GM12865 (cell line): ENCODE measurements around the gene CAD.

Experiments
- DNase-seq: peaks from one replicate; pipeline ENCODE4 v3.0.0; 2010; ENCODE audit warnings: low read depth
- H3K4me3 ChIP-seq: 2 replicates; pipeline ENCODE4 v1.5.1; 2011; ENCODE audit warnings: mild to moderate bottlenecking, low read depth, low read length, control low read depth
- CTCF ChIP-seq: IDR thresholded peaks from 2 replicates; pipeline ENCODE4 v1.5.1; 2011; ENCODE audit warnings: low read length, control low read depth, low read depth, inconsistent platforms; ENCODE audit not compliant: insufficient read depth; ENCODE audit errors: missing control alignments

CAD gene

GRCh38 chr2:27280826-27281225 is 63.7 kb downstream of the CAD start:
- TF ChIP-seq CTCF: no peak
- no peak overlapping the region for H3K4me3 ChIP-seq
- no peak for DNase-seq

- no peak for TF ChIP-seq CTCF
- DNase-seq: no peak
- H3K4me3 ChIP-seq: no peak overlapping the region
Measured at GRCh38 chr2:27281442-27281841, 64.3 kb downstream of the CAD start.

GRCh38 chr2:27281855-27282559 is 64.8 kb downstream of the CAD start, which contains the start of gene TRIM54:
Gene TRIM54, plus strand, starts transcription at chr2:27282429. Its CDS starts 303 bp downstream, at chr2:27282732.
- TF ChIP-seq CTCF: no peak
- H3K4me3 ChIP-seq: no peak within 1 kb of the TSS
- DNase-seq: no peak

- DNase-seq: no peak
- no peak overlapping the region for H3K4me3 ChIP-seq
- no peak for TF ChIP-seq CTCF
Measured at GRCh38 chr2:27282892-27283291, 65.7 kb downstream of the CAD start.

- H3K4me3 ChIP-seq: no peak overlapping the region
- no peak for DNase-seq
- no peak for TF ChIP-seq CTCF
Measured at GRCh38 chr2:27284996-27285395, 67.8 kb downstream of the CAD start.

GRCh38 chr2:27285481-27285880 is 68.3 kb downstream of the CAD start:
- no peak for TF ChIP-seq CTCF
- H3K4me3 ChIP-seq: no peak overlapping the region

GRCh38 chr2:27288610-27289009 is 71.4 kb downstream of the CAD start:
- H3K4me3 ChIP-seq: no peak overlapping the region
- DNase-seq: no peak
- no peak for TF ChIP-seq CTCF

More at GRCh38 chr2:27285481-27285880, 68.3 kb downstream of the CAD start:
- no peak for DNase-seq
